Measurements from ENCODE around the gene IRX4.

IRX4 gene

GRCh38 chr5:1835431-1835830, 47.3 kb downstream of the IRX4 start:
- no peak for DNase-seq

- DNase-seq = no peak
Measured at GRCh38 chr5:1834721-1835429, 47.9 kb downstream of the IRX4 start.

- no peak for DNase-seq
Measured at GRCh38 chr5:1834022-1834551, 48.6 kb downstream of the IRX4 start.

GRCh38 chr5:1833264-1834021, 49.3 kb downstream of the IRX4 start:
- no peak for DNase-seq

GRCh38 chr5:1832511-1833250, 50.0 kb downstream of the IRX4 start:
- no peak for DNase-seq

GRCh38 chr5:1831677-1832313, 50.9 kb downstream of the IRX4 start:
- DNase-seq = no peak

- DNase-seq = no peak
Measured at GRCh38 chr5:1831257-1831656, 51.5 kb downstream of the IRX4 start.

- no peak for DNase-seq
Measured at GRCh38 chr5:1830571-1831228, 52.0 kb downstream of the IRX4 start.

GRCh38 chr5:1827886-1828397, 54.8 kb downstream of the IRX4 start:
- DNase-seq = no peak
